ENCODE results near the gene PCNX3.

DNA sequence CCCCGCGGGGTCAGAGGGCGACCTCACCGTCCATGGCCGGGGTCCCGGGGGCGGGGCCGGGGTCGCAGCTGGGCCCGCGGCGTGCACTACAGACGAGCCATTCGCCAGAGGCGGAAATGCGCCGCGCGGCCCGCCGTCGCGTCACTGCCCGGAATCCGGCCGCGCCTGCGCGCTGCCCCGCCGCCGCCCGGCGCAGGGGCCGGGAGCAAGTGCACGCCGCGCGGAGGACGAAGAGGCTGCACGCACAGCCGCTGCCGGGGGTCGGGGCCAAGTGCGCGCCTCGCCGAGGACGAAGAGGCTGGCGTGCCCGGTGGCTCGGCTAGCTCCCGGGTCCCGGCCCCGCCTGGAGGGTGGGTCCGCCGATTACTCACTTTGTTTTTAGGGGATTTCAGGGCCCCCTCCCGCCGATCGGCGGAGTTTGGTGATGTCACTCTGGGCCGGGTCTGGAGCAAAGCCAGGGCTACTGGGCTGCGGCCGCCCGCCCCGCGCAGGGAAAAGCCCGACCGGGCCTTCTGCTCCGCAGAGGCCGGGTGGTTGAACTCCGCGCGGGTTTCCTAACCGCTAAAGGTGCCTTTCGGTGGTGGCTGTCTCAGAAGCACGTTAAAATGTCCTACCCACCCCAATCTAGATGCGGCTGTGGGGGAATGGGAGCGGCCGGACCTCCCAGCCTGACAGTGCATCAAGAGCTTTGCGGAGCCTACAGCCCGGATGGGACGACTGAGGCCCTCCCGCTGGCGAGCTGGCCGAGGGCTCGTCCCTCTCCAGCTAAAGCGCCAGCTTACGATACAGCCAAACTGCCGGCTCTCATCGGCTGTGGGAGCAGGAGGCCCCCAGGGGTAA lies 47.4 kb downstream of the PCNX3 start, which contains the start of gene RELA:
- TF ChIP-seq YY1 (IDR thresholded peaks at IDR 0.05; ENCODE audit: insufficient read depth, insufficient read length) (no peak), SUZ12 (IDR thresholded peaks at IDR 0.05; ENCODE audit: extremely low read depth, insufficient read depth, insufficient read length) (no peak)
